PC-3 (cell line): ENCODE measurements around the gene PRKRIP1. TPM values are rescaled to one million over a fixed set of nuclear protein-coding genes. Genes with fewer than 3 reads are reported as not detected.

Source experiments
- ATAC-seq: fragments of 200-7000 bp; cut with Tn5 transposase; 2 replicates; pipeline ENCODE4 v1.9.1; 2020; ENCODE audit warnings: mild to moderate bottlenecking, moderate library complexity
- BruUV-seq: library from RNA; stranded (reverse); fragments of 400-500 nt; replicated peaks from 2 replicates; lab custom pipeline; 2021; lab: Mats Ljungman, UMichigan
- CTCF ChIA-PET: fragments of 300-600 bp; sonication (Branson Sonifier 250); formaldehyde crosslinking; loops from one replicate; lab custom pipeline; 2022; ENCODE audit warnings: antibody characterized with exemption; lab: Charles Lee
- POLR2A ChIA-PET: fragments of 300-600 bp; sonication (Branson Sonifier 250); formaldehyde crosslinking; loops from one replicate; lab custom pipeline; 2022; ENCODE audit warnings: antibody characterized with exemption; ENCODE audit not compliant: unreplicated experiment; lab: Charles Lee
- DNase-seq: peaks from one replicate; pipeline ENCODE4 v3.0.0-alpha.2; 2015
- H2AFZ ChIP-seq: fragments of 300-600 bp; sonication (generic); 2 replicates; pipeline ENCODE4 v1.6.0; 2016; ENCODE audit warnings: antibody characterized with exemption, low read length
- H3F3A ChIP-seq: fragments of 300-600 bp; sonication (generic); one replicate; pipeline ENCODE4 v1.6.0; 2017; ENCODE audit warnings: antibody characterized with exemption, low read length, control low read depth, mild to moderate bottlenecking; ENCODE audit not compliant: unreplicated experiment
- H3K27ac ChIP-seq: fragments of 300-600 bp; sonication (generic); 2 replicates; pipeline ENCODE4 v1.5.1; 2016; ENCODE audit warnings: mild to moderate bottlenecking, low read length
- H3K27me3 ChIP-seq: fragments of 300-600 bp; sonication (generic); 2 replicates; pipeline ENCODE4 v1.6.1; 2016; ENCODE audit warnings: low read length, mixed read lengths
- H3K36me3 ChIP-seq: fragments of 300-600 bp; sonication (generic); 2 replicates; pipeline ENCODE4 v1.6.1; 2016; ENCODE audit warnings: low read depth, mixed run types, low read length, mixed read lengths
- H3K4me1 ChIP-seq: fragments of 300-600 bp; sonication (generic); 2 replicates; pipeline ENCODE4 v1.5.1; 2016; ENCODE audit warnings: low read length; ENCODE audit not compliant: insufficient read depth
- H3K4me2 ChIP-seq: fragments of 300-600 bp; sonication (generic); 2 replicates; pipeline ENCODE4 v1.6.0; 2016; ENCODE audit warnings: low read length
- H3K4me3 ChIP-seq: fragments of 300-600 bp; sonication (generic); 2 replicates; pipeline ENCODE4 v1.5.1; 2016; ENCODE audit warnings: mild to moderate bottlenecking, low read length, mixed read lengths
- H3K79me2 ChIP-seq: fragments of 300-600 bp; sonication (generic); 2 replicates; pipeline ENCODE4 v1.6.1; 2017; ENCODE audit warnings: low read length, mixed read lengths
- H3K9ac ChIP-seq: fragments of 300-600 bp; sonication (generic); 2 replicates; pipeline ENCODE4 v1.6.0; 2016; ENCODE audit warnings: mild to moderate bottlenecking, low read length
- H3K9me2 ChIP-seq: fragments of 300-600 bp; sonication (generic); replicated peaks from 2 replicates; pipeline ENCODE4 v1.6.1; 2016; ENCODE audit warnings: mixed run types, low read length, mixed read lengths
- H3K9me3 ChIP-seq: fragments of 300-600 bp; sonication (generic); 2 replicates; pipeline ENCODE4 v1.6.1; 2016; ENCODE audit warnings: low read length, mixed read lengths
- H4K20me1 ChIP-seq: fragments of 300-600 bp; sonication (generic); 2 replicates; pipeline ENCODE4 v1.6.1; 2016; ENCODE audit warnings: low read length, mixed read lengths
- EZH2 ChIP-seq: fragments of 300-600 bp; sonication (generic); IDR thresholded peaks from one replicate; pipeline ENCODE4 v1.6.1; 2017; ENCODE audit warnings: antibody characterized with exemption, mild to moderate bottlenecking, low read length; ENCODE audit not compliant: unreplicated experiment
- EZH2phosphoT487 ChIP-seq: fragments of 300-600 bp; sonication (generic); IDR thresholded peaks from 2 replicates; pipeline ENCODE4 v1.6.1; 2018; ENCODE audit warnings: mild to moderate bottlenecking, antibody characterized with exemption, low read length, borderline replicate concordance
- intact Hi-C: fragments of 100-400 bp; cut with micrococcal nuclease; formaldehyde crosslinking; loops from 2 replicates; pipeline ENCODE4 v1.9.0; 2023
- total RNA-seq: library from RNA; depleted of rRNA; stranded (reverse); fragments of >200 nt; gene quantifications from 2 replicates; pipeline ENCODE4 v1.2.3, GENCODE V29; 2014
- TF ChIP-seq, protein P1 (sequence below): fragments of 300-600 bp; sonication (generic); conservative IDR thresholded peaks from 2 replicates; pipeline ENCODE4 v1.5.1; 2017; ENCODE audit warnings: antibody characterized with exemption, low read depth, mild to moderate bottlenecking, low read length

Gene PRKRIP1
- total RNA-seq, 1 experiment from 2014 or later: 28.9 TPM

DNA sequence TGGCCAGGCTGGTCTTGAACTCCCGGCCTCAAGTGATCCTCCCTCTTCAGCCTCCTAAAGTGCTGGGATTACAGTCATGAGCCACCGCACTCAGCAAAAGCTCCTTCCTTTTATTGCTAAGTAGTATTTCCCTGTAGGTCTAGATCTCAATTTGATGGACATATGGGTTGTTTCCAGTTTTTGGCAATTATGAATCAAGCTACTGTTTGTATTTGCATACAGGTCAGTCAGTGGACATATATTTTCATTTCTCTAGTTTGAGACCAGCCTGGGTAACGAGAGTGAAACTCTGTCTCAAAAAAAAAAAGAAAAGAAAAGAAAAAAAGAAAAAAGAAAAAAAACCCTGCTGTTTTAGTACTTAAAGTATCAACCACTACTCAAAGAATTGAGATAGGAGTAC lies 6.4 kb upstream of the PRKRIP1 start:
- POLR2A ChIA-PET: no interaction called here
- Histone ChIP-seq H3K27ac (no peak overlapping the region), H3K9me3 (no peaks in the 10 kb centered on the region), H3K79me2 (no peaks in the 10 kb centered on the region), H3K36me3 (peaks cover 12% of the 10 kb centered on the region), H3K9ac (no peak overlapping the region), H4K20me1 (no peaks in the 10 kb centered on the region), H3K9me2 (no peaks in the 10 kb centered on the region), H3K4me3 (no peak overlapping the region), H2AFZ (no peak overlapping the region), H3F3A (no peaks in the 10 kb centered on the region), H3K4me2 (no peak overlapping the region), H3K27me3 (no peaks in the 10 kb centered on the region), H3K4me1 (no peaks in the 10 kb centered on the region)
- ATAC-seq (no peak), DNase-seq (no peak)
- TF ChIP-seq EZH2phosphoT487 (no peak), EZH2 (no peak)
- TF ChIP-seq, protein P1, sequence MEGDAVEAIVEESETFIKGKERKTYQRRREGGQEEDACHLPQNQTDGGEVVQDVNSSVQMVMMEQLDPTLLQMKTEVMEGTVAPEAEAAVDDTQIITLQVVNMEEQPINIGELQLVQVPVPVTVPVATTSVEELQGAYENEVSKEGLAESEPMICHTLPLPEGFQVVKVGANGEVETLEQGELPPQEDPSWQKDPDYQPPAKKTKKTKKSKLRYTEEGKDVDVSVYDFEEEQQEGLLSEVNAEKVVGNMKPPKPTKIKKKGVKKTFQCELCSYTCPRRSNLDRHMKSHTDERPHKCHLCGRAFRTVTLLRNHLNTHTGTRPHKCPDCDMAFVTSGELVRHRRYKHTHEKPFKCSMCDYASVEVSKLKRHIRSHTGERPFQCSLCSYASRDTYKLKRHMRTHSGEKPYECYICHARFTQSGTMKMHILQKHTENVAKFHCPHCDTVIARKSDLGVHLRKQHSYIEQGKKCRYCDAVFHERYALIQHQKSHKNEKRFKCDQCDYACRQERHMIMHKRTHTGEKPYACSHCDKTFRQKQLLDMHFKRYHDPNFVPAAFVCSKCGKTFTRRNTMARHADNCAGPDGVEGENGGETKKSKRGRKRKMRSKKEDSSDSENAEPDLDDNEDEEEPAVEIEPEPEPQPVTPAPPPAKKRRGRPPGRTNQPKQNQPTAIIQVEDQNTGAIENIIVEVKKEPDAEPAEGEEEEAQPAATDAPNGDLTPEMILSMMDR: no peak
- intact Hi-C loops: loop anchor here (1.0 kb wide), 1 partner anchor 111 kb away; no protein-coding TSS in a partner anchor
- CTCF ChIA-PET: no interaction called here
- BruUV-seq: no TSS peak

DNA sequence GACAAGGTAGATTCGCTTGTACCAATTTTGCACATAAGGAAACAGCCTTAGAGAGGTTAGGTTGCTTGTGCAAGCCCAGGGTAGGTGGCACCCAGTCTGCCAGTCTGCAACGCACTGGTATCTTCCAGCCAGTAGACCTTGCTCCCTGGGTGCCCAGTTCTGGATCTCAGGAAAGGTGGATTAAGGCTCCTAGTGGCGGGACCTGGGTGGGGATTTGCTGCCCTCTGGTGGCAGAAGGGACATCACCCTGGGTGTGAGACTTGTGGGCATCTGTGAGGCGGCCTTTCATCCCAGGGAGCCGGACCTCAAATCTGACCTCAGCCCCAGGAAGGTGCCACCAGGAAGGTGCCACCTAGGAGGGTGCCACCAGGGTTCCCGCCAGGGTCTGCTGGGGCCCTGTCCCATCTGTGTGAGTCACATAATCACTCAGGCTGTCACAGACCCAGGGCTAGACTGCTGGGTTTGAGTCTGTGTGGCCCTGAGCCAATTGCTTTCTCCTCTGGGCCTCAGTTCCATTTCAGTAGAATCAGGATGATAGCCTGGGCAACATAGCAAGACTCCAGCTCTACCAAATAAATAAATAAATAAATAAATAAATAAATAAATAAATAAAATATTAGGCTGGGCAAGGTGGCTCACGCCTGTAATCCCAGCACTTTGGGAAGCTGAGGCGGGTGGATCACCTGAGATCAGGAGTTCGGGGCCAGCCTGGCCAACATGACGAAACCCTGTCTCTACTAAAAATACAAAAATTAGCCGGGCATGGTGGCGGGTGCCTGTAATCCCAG lies 5.3 kb upstream of the PRKRIP1 start:
- peak; percentile 92 for ATAC-seq
- no peaks in the 10 kb centered on the region for H3F3A ChIP-seq
- no peaks in the 10 kb centered on the region for H3K9me3 ChIP-seq
- no peak overlapping the region for H3K9ac ChIP-seq
- H3K4me1 ChIP-seq: peaks cover 6% of the 10 kb centered on the region
- H3K36me3 ChIP-seq: peaks cover 12% of the 10 kb centered on the region
- H3K27me3 ChIP-seq: no peaks in the 10 kb centered on the region
- H3K4me3 ChIP-seq: no peak overlapping the region
- H3K79me2 ChIP-seq: no peaks in the 10 kb centered on the region
- POLR2A ChIA-PET: no interaction called here
- CTCF ChIA-PET: no interaction called here
- intact Hi-C loops: loop anchor here (1.0 kb wide), 1 partner anchor 112 kb away; no protein-coding TSS in a partner anchor
- BruUV-seq: no TSS peak
- H4K20me1 ChIP-seq: no peaks in the 10 kb centered on the region
- no peak overlapping the region for H2AFZ ChIP-seq
- H3K9me2 ChIP-seq: no peaks in the 10 kb centered on the region
- H3K4me2 ChIP-seq: no peak overlapping the region
- TF ChIP-seq, protein P1: peak; percentile 86
- no peak for TF ChIP-seq EZH2phosphoT487
- DNase-seq: peak; percentile 80
- no peak overlapping the region for H3K27ac ChIP-seq

DNA sequence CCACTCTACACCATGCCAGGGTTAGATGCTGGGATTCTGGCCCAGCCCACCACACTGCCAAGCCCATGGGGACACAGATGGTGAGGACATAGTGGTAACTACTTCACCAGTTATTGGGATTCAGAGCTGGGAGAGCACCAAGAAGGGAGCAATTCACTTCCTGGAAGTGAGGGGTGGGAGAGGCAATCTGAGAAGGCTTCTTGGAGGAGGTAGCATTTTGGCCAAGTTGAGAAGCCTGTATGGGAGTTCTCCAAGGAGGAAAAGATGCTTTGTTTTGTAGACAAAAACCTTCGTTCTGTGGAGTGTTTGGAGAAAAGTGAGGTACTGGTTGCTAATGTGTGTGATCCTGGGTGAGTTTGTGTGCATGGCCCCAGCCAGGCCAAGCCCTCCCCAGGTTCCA lies 3.8 kb upstream of the PRKRIP1 start:
- intact Hi-C loops: no loop called here
- Histone ChIP-seq H4K20me1 (no peaks in the 10 kb centered on the region), H3K4me1 (peaks cover 11% of the 10 kb centered on the region), H3K79me2 (peaks cover 10% of the 10 kb centered on the region), H3K4me2 (no peak overlapping the region), H2AFZ (no peak overlapping the region), H3K27me3 (no peaks in the 10 kb centered on the region), H3K9ac (no peak overlapping the region), H3K27ac (no peak overlapping the region), H3K9me2 (no peaks in the 10 kb centered on the region), H3F3A (no peaks in the 10 kb centered on the region), H3K9me3 (no peaks in the 10 kb centered on the region), H3K36me3 (peaks cover 10% of the 10 kb centered on the region), H3K4me3 (no peak overlapping the region)
- TF ChIP-seq EZH2 (no peak), EZH2phosphoT487 (no peak)
- TF ChIP-seq, protein P1: no peak
- CTCF ChIA-PET: no interaction called here
- no TSS peak for BruUV-seq
- no peak for ATAC-seq
- POLR2A ChIA-PET: no interaction called here
- DNase-seq: no peak
